DLD1 (cell line): ENCODE measurements around the gene XAGE2.

Experiments used
- in situ Hi-C: cut with HindIII; loops from 2 replicates; pipeline ENCODE4 v1.10.0; 2017; ENCODE audit warnings: low sequenced_read_pairs

The XAGE2 gene

GRCh38 chrX:52424656-52425055 lies 55.8 kb downstream of the XAGE2 start:
- in situ Hi-C loops, result no loop called here
